Mucosa of stomach (tissue), 1 donor: ENCODE results near the gene CHAC1.

Experiments
- H3K27me3 ChIP-seq: one replicate; pipeline ENCODE4 v1.7.0; 2013; ENCODE audit warnings: mild to moderate bottlenecking, low read length; ENCODE audit not compliant: control insufficient read depth, insufficient read depth
- H3K36me3 ChIP-seq: one replicate; pipeline ENCODE4 v1.7.0; 2013; ENCODE audit warnings: low read length; ENCODE audit not compliant: control insufficient read depth, insufficient read depth
- H3K4me1 ChIP-seq: one replicate; pipeline ENCODE4 v1.7.0; 2013; ENCODE audit warnings: mild to moderate bottlenecking, low read length; ENCODE audit not compliant: control insufficient read depth, insufficient read depth
- H3K4me3 ChIP-seq: one replicate; pipeline ENCODE4 v1.7.0; 2013; ENCODE audit warnings: low read length
- H3K9ac ChIP-seq: one replicate; pipeline ENCODE4 v1.7.0; 2013; ENCODE audit warnings: mild to moderate bottlenecking, low read length, moderate library complexity
- H3K9me3 ChIP-seq: one replicate; pipeline ENCODE4 v1.7.0; 2013; ENCODE audit warnings: mild to moderate bottlenecking, low read length, moderate library complexity; ENCODE audit not compliant: control insufficient read depth
- donor health status: Pancreatic carcinoma.

The CHAC1 gene

GRCh38 chr15:40952901-40953712 is at the start of gene CHAC1:
TSS of gene CHAC1 (plus strand) at chr15:40953471. CDS start at chr15:40953584, 113 bp downstream.
- Histone ChIP-seq H3K27me3 (no peaks in the 10 kb centered on the region), H3K4me1 (peaks cover 26% of the 10 kb centered on the region), H3K4me3 (peak within 1 kb of the TSS; percentile 76), H3K36me3 (no peaks in the 10 kb centered on the region), H3K9me3 (no peaks in the 10 kb centered on the region), H3K9ac (peak within 1 kb of the TSS; percentile 84)

- peaks cover 15% of the 10 kb centered on the region for H3K36me3 ChIP-seq
- H3K4me3 ChIP-seq: no peak overlapping the region
- no peaks in the 10 kb centered on the region for H3K27me3 ChIP-seq
- H3K9ac ChIP-seq: no peak overlapping the region
- peaks cover 40% of the 10 kb centered on the region for H3K4me1 ChIP-seq
- H3K9me3 ChIP-seq: no peaks in the 10 kb centered on the region
Observed at GRCh38 chr15:40904552-40905201, 48.6 kb upstream of the CHAC1 start.

- Histone ChIP-seq H3K27me3 (no peaks in the 10 kb centered on the region), H3K9me3 (no peaks in the 10 kb centered on the region), H3K9ac (peak overlapping the region; percentile 87), H3K36me3 (peaks cover 9% of the 10 kb centered on the region), H3K4me1 (peaks cover 40% of the 10 kb centered on the region), H3K4me3 (peak overlapping the region; percentile 82)
Observed at GRCh38 chr15:40906091-40906990, 46.9 kb upstream of the CHAC1 start.

GRCh38 chr15:40906991-40907802 is 46.1 kb upstream of the CHAC1 start:
- Histone ChIP-seq H3K9ac (peak overlapping the region; percentile 87), H3K4me3 (peak overlapping the region; percentile 82), H3K27me3 (no peaks in the 10 kb centered on the region), H3K36me3 (peaks cover 9% of the 10 kb centered on the region), H3K9me3 (no peaks in the 10 kb centered on the region), H3K4me1 (peaks cover 40% of the 10 kb centered on the region)

GRCh38 chr15:40908095-40908494 is 45.2 kb upstream of the CHAC1 start:
- H3K9ac ChIP-seq: no peak overlapping the region

GRCh38 chr15:40909662-40910630 is 43.3 kb upstream of the CHAC1 start:
- Histone ChIP-seq H3K4me1 (peaks cover 30% of the 10 kb centered on the region), H3K9me3 (no peaks in the 10 kb centered on the region), H3K4me3 (no peak overlapping the region), H3K27me3 (no peaks in the 10 kb centered on the region), H3K36me3 (no peaks in the 10 kb centered on the region), H3K9ac (no peak overlapping the region)

More at GRCh38 chr15:40908095-40908494, 45.2 kb upstream of the CHAC1 start:
- Histone ChIP-seq H3K4me1 (peaks cover 39% of the 10 kb centered on the region), H3K27me3 (no peaks in the 10 kb centered on the region), H3K36me3 (peaks cover 8% of the 10 kb centered on the region), H3K4me3 (no peak overlapping the region), H3K9me3 (no peaks in the 10 kb centered on the region)

GRCh38 chr15:40911141-40911540 is 42.1 kb upstream of the CHAC1 start:
- Histone ChIP-seq H3K4me1 (peaks cover 23% of the 10 kb centered on the region), H3K9me3 (no peaks in the 10 kb centered on the region), H3K27me3 (no peaks in the 10 kb centered on the region), H3K4me3 (no peak overlapping the region), H3K36me3 (no peaks in the 10 kb centered on the region), H3K9ac (no peak overlapping the region)

- Histone ChIP-seq H3K9me3 (no peaks in the 10 kb centered on the region), H3K9ac (no peak overlapping the region), H3K4me3 (no peak overlapping the region), H3K27me3 (no peaks in the 10 kb centered on the region), H3K36me3 (no peaks in the 10 kb centered on the region), H3K4me1 (peaks cover 19% of the 10 kb centered on the region)
Observed at GRCh38 chr15:40911693-40912092, 41.6 kb upstream of the CHAC1 start.

- H3K4me3 ChIP-seq: no peak overlapping the region
Observed at GRCh38 chr15:40912478-40912877, 40.8 kb upstream of the CHAC1 start.

GRCh38 chr15:40914013-40914412 is 39.3 kb upstream of the CHAC1 start:
- no peaks in the 10 kb centered on the region for H3K9me3 ChIP-seq
- H3K9ac ChIP-seq: no peak overlapping the region
- no peaks in the 10 kb centered on the region for H3K27me3 ChIP-seq
- no peaks in the 10 kb centered on the region for H3K36me3 ChIP-seq
- H3K4me3 ChIP-seq: no peak overlapping the region
- no peaks in the 10 kb centered on the region for H3K4me1 ChIP-seq

More at GRCh38 chr15:40912478-40912877, 40.8 kb upstream of the CHAC1 start:
- no peaks in the 10 kb centered on the region for H3K27me3 ChIP-seq
- H3K9ac ChIP-seq: no peak overlapping the region
- peaks cover 11% of the 10 kb centered on the region for H3K4me1 ChIP-seq
- H3K9me3 ChIP-seq: no peaks in the 10 kb centered on the region
- no peaks in the 10 kb centered on the region for H3K36me3 ChIP-seq
